Activated CD8-positive, alpha-beta memory T cell treated with anti-CD3 and anti-CD28 coated beads, Interleukin-2, amount 50 U/mL, for 4 hours (primary cell): Measurements from ENCODE around the gene HES6.

Experiments
- DNase-seq: peaks from one replicate; pipeline ENCODE4 v3.0.0-alpha.2; 2020

Gene HES6

GRCh38 chr2:238231251-238231793 is 8.5 kb downstream of the HES6 start:
- peak; percentile 82 for DNase-seq

DNA sequence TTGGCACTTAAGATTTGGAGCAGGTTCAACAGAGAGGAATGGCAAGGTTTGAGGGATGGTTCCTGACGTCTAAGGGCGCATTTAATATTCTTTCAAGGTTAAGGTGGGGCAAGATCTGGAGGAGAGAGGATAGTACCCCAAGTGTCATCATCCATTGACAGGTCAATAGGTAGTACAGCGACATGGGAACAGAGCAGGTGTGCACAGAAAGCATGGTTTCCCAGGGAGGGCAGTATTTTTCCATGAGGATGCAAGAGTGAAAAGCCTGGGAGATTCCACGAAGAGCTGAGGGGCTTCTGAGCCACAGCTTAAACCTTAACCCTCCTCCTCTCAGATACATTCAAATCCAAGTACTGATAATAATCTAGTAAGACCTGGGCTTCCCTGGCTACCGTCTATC is 9.1 kb downstream of the HES6 start:
- DNase-seq, result no peak

GRCh38 chr2:238228700-238229099 is 11.1 kb downstream of the HES6 start:
- no peak for DNase-seq

DNA sequence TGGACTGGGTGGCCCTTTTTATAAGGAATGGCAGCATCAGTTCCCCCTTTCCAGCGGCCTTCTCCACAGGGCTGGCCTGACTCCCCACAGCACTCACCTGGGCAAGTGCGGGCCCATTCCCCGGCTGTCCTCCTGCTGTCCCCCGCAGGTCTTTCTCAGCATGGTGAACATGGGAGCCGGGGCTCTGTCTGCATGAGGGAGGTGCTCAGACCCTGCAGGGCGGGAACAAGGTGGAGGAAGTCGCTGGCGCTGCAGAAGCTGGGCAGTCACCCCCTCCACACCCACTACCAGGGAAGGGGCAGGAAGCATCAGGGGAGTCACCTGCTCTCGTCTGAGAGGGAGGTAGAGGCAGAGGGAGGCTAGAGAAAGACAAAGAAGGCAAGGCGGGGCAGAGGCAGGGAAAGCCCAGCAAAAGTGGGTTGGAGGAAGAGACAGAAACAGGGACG is 12.2 kb downstream of the HES6 start:
- no peak for DNase-seq

DNA sequence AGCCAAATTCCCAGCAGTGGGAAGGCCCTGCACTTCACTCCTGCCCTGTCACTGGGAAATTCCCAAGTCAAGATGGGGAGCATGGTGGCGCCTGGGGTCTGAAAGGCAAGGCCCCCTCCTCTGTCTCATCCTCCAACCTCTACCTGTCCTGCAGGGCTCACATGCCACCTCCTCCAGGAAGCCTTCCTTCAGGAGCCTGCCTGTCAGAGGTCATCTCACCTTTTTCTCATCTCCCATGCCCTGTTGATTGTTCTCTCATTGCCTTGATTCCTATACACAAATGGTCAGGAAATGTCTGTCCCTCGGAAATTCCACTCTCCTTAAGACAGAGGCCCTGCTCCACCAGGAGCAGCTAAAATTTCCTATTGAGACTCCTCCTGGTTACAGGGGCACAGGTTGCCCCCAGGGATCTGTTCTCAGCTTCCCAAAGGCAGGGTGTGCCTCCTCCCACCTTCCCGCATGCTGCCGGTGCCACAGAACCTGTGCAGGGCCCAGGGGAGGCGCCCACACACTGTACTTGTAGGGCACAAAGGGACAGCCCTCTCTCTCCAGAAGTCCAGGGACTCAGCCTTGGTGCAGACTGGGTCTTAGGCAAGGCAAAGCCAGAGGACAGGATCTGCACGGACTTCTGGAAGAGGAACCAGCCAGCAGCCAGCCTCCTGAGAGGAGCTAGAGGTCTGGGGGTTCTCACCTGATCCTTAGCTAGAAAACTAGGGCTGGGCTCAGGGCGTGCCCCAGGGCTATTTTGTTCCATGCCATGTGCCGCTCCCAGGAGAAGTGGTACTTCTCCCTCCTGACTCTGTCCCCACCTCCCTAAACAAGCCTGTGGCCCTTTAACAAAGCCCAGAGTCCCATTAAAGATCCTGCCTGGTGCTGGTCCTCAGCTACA is 12.9 kb downstream of the HES6 start:
- no peak for DNase-seq

DNA sequence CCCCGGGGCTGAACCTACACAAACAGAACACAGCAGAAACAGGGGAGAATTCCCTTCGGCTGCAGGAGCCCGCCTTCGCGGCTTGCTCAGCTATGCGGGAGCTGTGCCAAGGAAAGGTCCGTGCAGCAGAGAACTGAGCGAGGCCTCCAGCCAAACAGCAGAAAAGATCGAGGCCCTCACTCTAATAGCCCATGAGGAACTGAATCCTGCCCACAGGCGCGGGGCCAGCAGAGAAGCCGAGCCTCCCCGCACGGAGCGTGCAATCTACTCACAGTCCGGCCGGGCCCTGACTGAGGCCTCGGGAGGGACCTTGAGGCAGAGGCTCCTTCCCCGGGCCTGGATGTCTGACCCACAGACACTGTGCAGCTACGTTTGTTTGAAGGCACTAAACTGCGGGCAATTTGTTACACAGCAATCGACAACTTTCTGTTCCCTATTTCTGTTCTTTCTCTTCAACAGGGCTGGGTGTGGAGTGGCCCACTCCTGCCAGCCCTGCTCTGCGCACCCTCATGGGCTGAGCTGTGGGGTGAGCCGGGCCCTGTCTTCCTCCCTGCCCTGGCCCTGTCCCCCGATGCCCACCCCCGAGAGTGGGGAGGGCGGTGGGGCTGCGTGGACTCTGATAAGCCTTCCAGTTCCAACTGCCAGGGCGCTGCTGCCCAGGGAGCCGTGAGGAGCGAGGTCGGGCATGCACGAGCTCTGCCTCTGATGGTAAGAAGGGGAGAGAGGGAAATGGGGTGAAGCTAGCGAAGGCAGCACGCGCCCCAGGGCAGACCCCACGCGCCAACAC is 13.7 kb downstream of the HES6 start:
- no peak for DNase-seq

GRCh38 chr2:238225121-238225520 is 14.7 kb downstream of the HES6 start:
- no peak for DNase-seq

GRCh38 chr2:238224356-238225035 is 15.3 kb downstream of the HES6 start:
- no peak for DNase-seq

- DNase-seq, result no peak
These were observed 18.8 kb downstream of the HES6 start for GRCh38 chr2:238220892-238221521.

DNA sequence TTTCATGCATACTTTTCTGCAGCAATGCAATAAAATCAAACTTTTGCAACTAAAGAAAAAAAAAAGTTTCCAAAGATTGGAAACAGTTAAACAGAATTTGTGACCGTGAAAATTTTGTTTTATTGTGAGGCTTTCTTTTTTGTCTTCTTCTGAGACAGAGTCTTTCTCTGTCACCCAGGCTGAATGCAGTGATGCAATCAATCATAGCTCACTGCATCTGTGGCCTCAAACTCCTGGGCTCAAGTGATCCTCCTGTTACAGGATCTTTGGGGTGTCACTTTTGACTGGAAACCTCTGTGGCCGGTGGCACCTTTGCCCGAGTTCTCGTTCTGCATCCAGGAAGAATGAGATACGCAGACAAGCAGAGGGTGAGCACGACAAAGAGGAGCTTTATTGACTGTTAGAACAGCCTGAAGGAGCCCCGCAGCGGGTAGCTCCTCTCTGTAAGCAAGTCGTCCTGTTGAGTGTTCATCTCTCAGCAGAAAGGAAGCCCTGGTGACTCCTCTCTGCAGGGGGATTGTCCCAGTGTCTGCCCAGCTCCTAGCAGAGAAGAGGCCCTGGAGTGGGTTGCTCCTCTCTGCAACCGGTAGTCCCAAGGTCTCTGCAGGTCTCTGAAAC is 19.5 kb downstream of the HES6 start:
- DNase-seq, result no peak

DNA sequence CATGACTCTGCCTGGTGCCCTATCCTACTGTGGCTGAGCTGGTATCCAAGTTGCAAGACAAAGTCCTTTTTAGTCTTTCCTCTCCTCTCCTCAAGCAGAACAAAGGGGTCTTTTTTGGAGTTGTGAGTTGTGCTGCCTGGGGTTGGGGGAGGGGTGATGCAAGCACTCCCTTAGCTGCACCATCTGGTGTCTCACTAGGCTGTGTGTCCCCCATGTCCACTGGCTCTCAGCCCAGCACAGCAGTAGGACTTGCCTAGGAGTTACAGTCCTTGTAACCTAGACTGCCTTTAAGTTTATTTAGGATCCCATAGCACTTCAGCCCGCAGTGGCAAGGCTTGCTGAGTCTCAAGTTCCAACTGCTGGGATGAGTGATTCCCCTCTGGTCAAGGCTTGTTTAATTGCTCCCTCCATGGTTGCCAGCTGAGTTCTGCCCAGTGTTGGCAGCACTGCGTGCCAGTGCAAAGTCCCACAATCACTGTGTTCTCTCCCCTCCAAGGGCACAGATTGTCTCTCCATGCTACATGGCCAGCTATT is 23.1 kb downstream of the HES6 start:
- DNase-seq, result no peak

DNA sequence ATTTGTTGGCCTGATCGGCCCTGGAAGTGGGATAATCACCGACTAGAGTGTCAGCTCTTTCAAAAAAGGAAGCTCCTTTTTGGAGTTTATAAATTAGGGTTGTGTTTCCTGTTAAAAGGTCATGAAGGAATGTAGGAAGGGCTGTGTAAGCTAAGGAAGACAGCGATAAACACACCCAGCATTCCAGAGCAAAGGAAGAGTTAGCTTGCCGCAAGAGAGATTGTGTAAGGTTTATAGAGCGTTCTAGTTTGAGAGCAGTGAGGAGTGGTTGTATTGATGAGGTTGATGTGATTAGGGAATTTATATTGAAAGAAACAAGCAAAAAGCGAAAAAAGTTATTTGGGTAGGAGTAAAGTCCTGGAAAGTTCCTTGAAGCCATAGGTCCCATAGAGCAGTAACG is 32.8 kb downstream of the HES6 start:
- DNase-seq, result no peak

- no peak for DNase-seq
These were observed 35.7 kb downstream of the HES6 start for GRCh38 chr2:238203973-238204683.

DNA sequence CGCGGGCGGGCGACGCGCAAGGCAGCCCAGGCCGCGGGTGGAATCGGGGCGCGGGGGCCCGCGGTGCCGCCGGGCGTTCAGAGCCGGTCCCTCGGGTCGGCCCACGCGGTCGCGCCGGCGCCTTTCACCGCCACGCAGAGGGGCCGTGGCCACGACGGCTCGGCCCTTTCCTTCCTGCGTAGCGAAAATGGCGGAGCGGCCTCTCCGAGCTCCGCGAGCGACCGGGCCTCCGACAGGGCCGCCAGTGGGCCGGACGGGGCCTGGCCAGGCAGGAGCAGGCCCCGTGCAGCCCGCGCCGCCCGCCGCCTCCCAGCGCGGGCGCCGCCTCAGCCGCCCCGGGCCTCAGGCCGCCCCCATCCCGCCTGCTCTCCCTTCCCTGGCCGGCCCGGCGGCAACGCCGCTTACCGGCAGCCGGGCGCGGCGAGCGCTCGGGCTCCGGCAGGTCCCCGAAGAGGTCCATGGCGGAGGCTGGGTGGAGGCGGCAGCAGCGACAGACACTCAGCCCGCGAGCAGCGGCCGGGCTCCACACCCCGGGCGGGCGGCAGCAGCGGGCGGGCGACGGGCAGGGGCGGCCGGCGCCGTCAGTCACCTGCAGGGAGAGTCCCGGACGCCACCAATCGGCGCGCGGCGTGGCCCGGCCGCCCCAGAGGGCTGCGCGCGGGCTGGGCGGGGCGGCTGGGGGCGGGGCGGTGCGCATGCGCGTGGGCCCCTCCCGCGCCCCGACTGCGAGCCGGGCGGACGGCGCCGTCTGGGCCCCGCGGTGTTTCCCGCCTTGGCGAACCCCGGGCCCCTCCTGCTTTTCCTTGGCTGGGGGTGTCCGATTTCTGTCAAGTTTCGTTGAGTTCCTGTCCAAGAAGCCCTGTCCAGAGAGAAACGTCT is 36.5 kb downstream of the HES6 start, which contains the start of gene ILKAP:
TSS of gene ILKAP (minus strand) at position 602 of the 879 bp plus-strand sequence. CDS start at position 460, 142 bp downstream.
- DNase-seq, result peak; percentile 89

GRCh38 chr2:238202326-238203093 is 37.3 kb downstream of the HES6 start:
- DNase-seq, result no peak

DNA sequence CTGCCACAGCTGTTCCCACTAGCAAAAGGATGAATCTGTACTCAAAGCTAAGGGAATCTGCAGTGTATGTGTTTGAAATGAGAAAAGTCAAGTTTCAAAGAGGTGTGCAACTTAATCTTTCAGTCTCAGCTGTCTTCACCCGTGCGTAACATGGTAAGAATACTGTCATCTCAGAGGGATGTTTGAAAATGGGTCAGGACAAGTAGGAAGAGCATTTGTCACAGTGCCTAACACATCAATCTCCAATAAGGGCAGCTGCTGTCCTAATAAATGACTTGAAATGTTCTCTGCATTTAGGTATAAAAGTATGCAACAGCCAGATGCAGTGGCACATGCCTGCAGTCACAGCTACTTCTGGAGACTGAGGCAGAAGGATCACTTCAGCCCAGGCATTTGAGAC is 49.4 kb downstream of the HES6 start:
- no peak for DNase-seq
